ENCODE results near the gene MYLK.

The MYLK gene

GRCh38 chr3:123785602-123786001 lies 98.5 kb downstream of the MYLK start:
- no peak overlapping the region for H3K4me3 ChIP-seq (replicated peaks in 1 of 2; ENCODE audit: low read depth in 2 of 2, low read length in 2 of 2)
- no peak for TF ChIP-seq CTCF (IDR thresholded peaks at IDR 0.05; ENCODE audit: low read depth, low read length)
- DNase-seq (ENCODE audit: low read depth in 2 of 2) = no peak

- DNase-seq (ENCODE audit: low read depth in 2 of 2) = no peak
- TF ChIP-seq CTCF (IDR thresholded peaks at IDR 0.05; ENCODE audit: low read depth, low read length) = no peak
- no peak overlapping the region for H3K4me3 ChIP-seq (replicated peaks in 1 of 2; ENCODE audit: low read depth in 2 of 2, low read length in 2 of 2)
Measured at GRCh38 chr3:123783811-123784210, 100.3 kb downstream of the MYLK start.

- TF ChIP-seq CTCF (IDR thresholded peaks at IDR 0.05; ENCODE audit: low read depth, low read length) = no peak
- DNase-seq (ENCODE audit: low read depth in 2 of 2) = no peak
Measured at GRCh38 chr3:123783050-123783689, 101.0 kb downstream of the MYLK start.

GRCh38 chr3:123782488-123782887 lies 101.6 kb downstream of the MYLK start:
- TF ChIP-seq CTCF (IDR thresholded peaks at IDR 0.05; ENCODE audit: low read depth, low read length) = no peak
- no peak for DNase-seq (ENCODE audit: low read depth in 2 of 2)
- no peak overlapping the region for H3K4me3 ChIP-seq (replicated peaks in 1 of 2; ENCODE audit: low read depth in 2 of 2, low read length in 2 of 2)

More at GRCh38 chr3:123783050-123783689, 101.0 kb downstream of the MYLK start:
- H3K4me3 ChIP-seq (replicated peaks in 1 of 2; ENCODE audit: low read depth in 2 of 2, low read length in 2 of 2) = no peak overlapping the region

- DNase-seq (ENCODE audit: low read depth in 2 of 2) = no peak
- TF ChIP-seq CTCF (IDR thresholded peaks at IDR 0.05; ENCODE audit: low read depth, low read length) = no peak
- H3K4me3 ChIP-seq (replicated peaks in 1 of 2; ENCODE audit: low read depth in 2 of 2, low read length in 2 of 2) = no peak overlapping the region
Measured at GRCh38 chr3:123781571-123782275, 102.4 kb downstream of the MYLK start.

GRCh38 chr3:123781138-123781537 lies 103.0 kb downstream of the MYLK start:
- no peak overlapping the region for H3K4me3 ChIP-seq (replicated peaks in 1 of 2; ENCODE audit: low read depth in 2 of 2, low read length in 2 of 2)
- TF ChIP-seq CTCF (IDR thresholded peaks at IDR 0.05; ENCODE audit: low read depth, low read length) = no peak
- DNase-seq (ENCODE audit: low read depth in 2 of 2) = no peak

All from cardiac fibroblast (primary cell).